ENCODE measurements around the gene TFEC.
"Not testable (repeated sequence)": the region's sequence is repeated elsewhere in the genome, so short reads cannot be mapped to it uniquely, and the experiment has no call there.

TFEC gene

GRCh38 chr7:116021237-116021636 is 9.3 kb downstream of the TFEC start:
- TF ChIP-seq CTCF (conservative IDR thresholded peaks at IDR 0.05): no peak
- H3K27ac ChIP-seq: no peak overlapping the region

- no peak for TF ChIP-seq CTCF (conservative IDR thresholded peaks at IDR 0.05)
- H3K27ac ChIP-seq: no peak overlapping the region
Observed at GRCh38 chr7:116018731-116019130, 11.8 kb downstream of the TFEC start.

- H3K27ac ChIP-seq: no peak overlapping the region
- TF ChIP-seq CTCF (conservative IDR thresholded peaks at IDR 0.05): no peak
Observed at GRCh38 chr7:116013675-116014074, 16.9 kb downstream of the TFEC start.

- TF ChIP-seq CTCF (conservative IDR thresholded peaks at IDR 0.05): no peak
- no peak overlapping the region for H3K27ac ChIP-seq
Observed at GRCh38 chr7:116011584-116011983, 19.0 kb downstream of the TFEC start.

- not testable (repeated sequence) for H3K27ac ChIP-seq
Observed at GRCh38 chr7:116004762-116005161, 25.8 kb downstream of the TFEC start.

- H3K27ac ChIP-seq: no peak overlapping the region
- TF ChIP-seq CTCF (conservative IDR thresholded peaks at IDR 0.05): no peak
Observed at GRCh38 chr7:115997221-115997620, 33.3 kb downstream of the TFEC start.

GRCh38 chr7:115995701-115996100 is 34.9 kb downstream of the TFEC start:
- no peak for TF ChIP-seq CTCF (conservative IDR thresholded peaks at IDR 0.05)
- no peak overlapping the region for H3K27ac ChIP-seq

- TF ChIP-seq CTCF (conservative IDR thresholded peaks at IDR 0.05): no peak
- no peak overlapping the region for H3K27ac ChIP-seq
Observed at GRCh38 chr7:115988401-115988800, 42.2 kb downstream of the TFEC start.
